ENCODE measurements around the gene FBP2. TPM values are rescaled to one million over a fixed set of nuclear protein-coding genes. Genes with fewer than 3 reads are reported as not detected.
"Not testable (repeated sequence)": the region's sequence is repeated elsewhere in the genome, so short reads cannot be mapped to it uniquely, and the experiment has no call there.

The FBP2 gene
- total and polyA plus RNA-seq, 4 donors = 0.02 to 0.88 TPM; not detected in 2

- TF ChIP-seq CTCF (IDR thresholded peaks at IDR 0.05; ENCODE audit: control extremely low read depth, extremely low read depth) = no peak
- peaks cover 0 to 8% (median 0%) of the 10 kb centered on the region in 5 donors for H3K4me1 ChIP-seq (ENCODE audit: control insufficient read depth in 5 of 5, insufficient read depth in 5 of 5, low read length in 5 of 5)
- DNase-seq (no peak), ATAC-seq (ENCODE audit: insufficient read depth, low FRiP score) (no peak)
- H3K9me3 ChIP-seq (ENCODE audit: control insufficient read depth in 4 of 4, insufficient read depth in 3 of 4, low read length in 3 of 4) = no peaks in the 10 kb centered on the region
- H3K4me3 ChIP-seq = no peak overlapping the region
- H3K27me3 ChIP-seq (ENCODE audit: control insufficient read depth in 3 of 3, insufficient read depth in 3 of 3, low read length in 2 of 3) = no peaks in the 10 kb centered on the region
- no peak overlapping the region for H3K27ac ChIP-seq (ENCODE audit: low read depth in 1 of 2, low read length in 1 of 2)
- 73 to 78% methylated on average over 3 of the region's 3 CpGs for WGBS, 2 donors
- H3K36me3 ChIP-seq (ENCODE audit: control insufficient read depth in 4 of 4, insufficient read depth in 4 of 4, low read length in 4 of 4) = no peaks in the 10 kb centered on the region
- H3K9ac ChIP-seq (ENCODE audit: insufficient read depth in 1 of 2, low read length in 2 of 2) = no peak overlapping the region
These were observed 25.3 kb downstream of the FBP2 start for GRCh38 chr9:94568250-94568889.

- ATAC-seq (ENCODE audit: insufficient read depth, low FRiP score) = no peak
These were observed 26.4 kb downstream of the FBP2 start for GRCh38 chr9:94567271-94567670.

GRCh38 chr9:94566550-94566949, 27.1 kb downstream of the FBP2 start:
- TF ChIP-seq CTCF (IDR thresholded peaks at IDR 0.05; ENCODE audit: control extremely low read depth, extremely low read depth) = no peak
- Histone ChIP-seq H3K27ac (ENCODE audit: low read depth in 1 of 2, low read length in 1 of 2) (no peak overlapping the region), H3K4me3 (no peak overlapping the region), H3K9me3 (ENCODE audit: control insufficient read depth in 4 of 4, insufficient read depth in 3 of 4, low read length in 3 of 4) (no peaks in the 10 kb centered on the region), H3K36me3 (ENCODE audit: control insufficient read depth in 4 of 4, insufficient read depth in 4 of 4, low read length in 4 of 4) (no peaks in the 10 kb centered on the region), H3K27me3 (ENCODE audit: control insufficient read depth in 3 of 3, insufficient read depth in 3 of 3, low read length in 2 of 3) (no peaks in the 10 kb centered on the region), H3K9ac (ENCODE audit: insufficient read depth in 1 of 2, low read length in 2 of 2) (no peak overlapping the region), H3K4me1 (ENCODE audit: control insufficient read depth in 5 of 5, insufficient read depth in 5 of 5, low read length in 5 of 5) (peaks cover 0 to 8% (median 0%) of the 10 kb centered on the region in 5 donors)
- no peak for ATAC-seq (ENCODE audit: insufficient read depth, low FRiP score)
- DNase-seq = peak in 2 of 3 donors; percentile 18 to 86

More at GRCh38 chr9:94567271-94567670, 26.4 kb downstream of the FBP2 start:
- whole genome bisulfite sequencing, 2 donors = 74 to 91% methylated on average over 2 of the region's 2 CpGs
- DNase-seq = peak; percentile 24 to 91 (median 50)
- Histone ChIP-seq H3K36me3 (ENCODE audit: control insufficient read depth in 4 of 4, insufficient read depth in 4 of 4, low read length in 4 of 4) (no peaks in the 10 kb centered on the region), H3K9ac (ENCODE audit: insufficient read depth in 1 of 2, low read length in 2 of 2) (no peak overlapping the region), H3K4me1 (ENCODE audit: control insufficient read depth in 5 of 5, insufficient read depth in 5 of 5, low read length in 5 of 5) (peaks cover 0 to 8% (median 0%) of the 10 kb centered on the region in 5 donors), H3K4me3 (no peak overlapping the region), H3K27me3 (ENCODE audit: control insufficient read depth in 3 of 3, insufficient read depth in 3 of 3, low read length in 2 of 3) (no peaks in the 10 kb centered on the region), H3K9me3 (ENCODE audit: control insufficient read depth in 4 of 4, insufficient read depth in 3 of 4, low read length in 3 of 4) (no peaks in the 10 kb centered on the region), H3K27ac (ENCODE audit: low read depth in 1 of 2, low read length in 1 of 2) (no peak overlapping the region)
- TF ChIP-seq CTCF (IDR thresholded peaks at IDR 0.05; ENCODE audit: control extremely low read depth, extremely low read depth) = no peak

GRCh38 chr9:94564279-94564678, 29.3 kb downstream of the FBP2 start:
- not testable (repeated sequence) for H3K27ac ChIP-seq (ENCODE audit: low read depth in 1 of 2, low read length in 1 of 2); H3K9me3 ChIP-seq (ENCODE audit: control insufficient read depth in 4 of 4, insufficient read depth in 3 of 4, low read length in 3 of 4); H3K27me3 ChIP-seq (ENCODE audit: control insufficient read depth in 3 of 3, insufficient read depth in 3 of 3, low read length in 2 of 3); H3K36me3 ChIP-seq (ENCODE audit: control insufficient read depth in 4 of 4, insufficient read depth in 4 of 4, low read length in 4 of 4); ATAC-seq (ENCODE audit: insufficient read depth, low FRiP score); H3K4me1 ChIP-seq (ENCODE audit: control insufficient read depth in 5 of 5, insufficient read depth in 5 of 5, low read length in 5 of 5); DNase-seq; H3K4me3 ChIP-seq; H3K9ac ChIP-seq (ENCODE audit: insufficient read depth in 1 of 2, low read length in 2 of 2)
- WGBS, 2 donors = 71 to 79% methylated on average over 3 of the region's 3 CpGs
